Measurements from ENCODE around the gene CHPF2. TPM values are rescaled to one million over a fixed set of nuclear protein-coding genes. Genes with fewer than 3 reads are reported as not detected.

CHPF2 gene
- total RNA-seq, 2 donors from 2014 or later, result 39.4 to 41.6 TPM

- Mint-ChIP-seq H3K4me3 (no peak overlapping the region), H3K27ac (no peak overlapping the region), H3K36me3 (ENCODE audit: low read depth) (peaks cover 14% of the 10 kb centered on the region), H3K4me1 (peaks cover 8% of the 10 kb centered on the region), H3K27me3 (peaks cover 70% of the 10 kb centered on the region)
- no peak for DNase-seq
- no peak for ATAC-seq
- H3K9me3 ChIP-seq (ENCODE audit: control insufficient read depth, low read length, poor library complexity, severe bottlenecking), result no peaks in the 10 kb centered on the region
Observed at GRCh38 chr7:151256410-151257045, 24.2 kb downstream of the CHPF2 start.

- no peak for DNase-seq
- H3K27me3 Mint-ChIP-seq, result peaks cover 72% of the 10 kb centered on the region
Observed at GRCh38 chr7:151257990-151258389, 25.7 kb downstream of the CHPF2 start.

DNA sequence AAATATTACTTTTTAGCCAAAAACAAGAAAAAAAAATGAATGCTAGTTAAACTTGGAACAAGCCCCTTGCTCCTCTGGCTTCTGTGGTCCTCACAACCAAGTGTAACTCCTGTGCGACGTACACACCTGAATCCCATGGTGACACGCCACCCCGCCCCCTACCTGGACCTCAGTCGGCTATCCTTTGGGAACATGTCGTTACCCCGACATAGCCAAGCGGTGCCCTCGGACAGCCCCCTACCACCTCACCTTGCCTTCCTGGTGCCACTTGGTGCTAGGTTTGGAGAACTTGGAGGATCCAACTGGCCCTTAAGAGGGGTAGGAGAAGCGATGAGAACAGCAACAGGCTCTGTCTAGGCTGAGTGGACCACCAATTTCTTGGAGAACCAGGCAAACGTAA is 28.2 kb downstream of the CHPF2 start:
- H3K27me3 Mint-ChIP-seq, result peaks cover 57% of the 10 kb centered on the region
- ATAC-seq (no peak), DNase-seq (no peak)
- H3K27ac Mint-ChIP-seq, result no peak overlapping the region
- no peaks in the 10 kb centered on the region for H3K9me3 ChIP-seq (ENCODE audit: control insufficient read depth, low read length, poor library complexity, severe bottlenecking)
- H3K36me3 Mint-ChIP-seq (ENCODE audit: low read depth), result peaks cover 13% of the 10 kb centered on the region
- peaks cover 2% of the 10 kb centered on the region for H3K4me1 Mint-ChIP-seq
- H3K4me3 Mint-ChIP-seq, result no peak overlapping the region

More at GRCh38 chr7:151257990-151258389, 25.7 kb downstream of the CHPF2 start:
- Mint-ChIP-seq H3K27ac (no peak overlapping the region), H3K36me3 (ENCODE audit: low read depth) (peaks cover 9% of the 10 kb centered on the region), H3K4me3 (no peak overlapping the region), H3K4me1 (peaks cover 2% of the 10 kb centered on the region)
- H3K9me3 ChIP-seq (ENCODE audit: control insufficient read depth, low read length, poor library complexity, severe bottlenecking), result no peaks in the 10 kb centered on the region
- no peak for ATAC-seq

GRCh38 chr7:151260883-151261282 is 28.6 kb downstream of the CHPF2 start:
- H3K4me1 Mint-ChIP-seq, result peaks cover 2% of the 10 kb centered on the region
- no peaks in the 10 kb centered on the region for H3K9me3 ChIP-seq (ENCODE audit: control insufficient read depth, low read length, poor library complexity, severe bottlenecking)
- ATAC-seq (no peak), DNase-seq (no peak)
- H3K36me3 Mint-ChIP-seq (ENCODE audit: low read depth), result peaks cover 11% of the 10 kb centered on the region
- H3K27me3 Mint-ChIP-seq, result peaks cover 56% of the 10 kb centered on the region
- no peak overlapping the region for H3K4me3 Mint-ChIP-seq
- H3K27ac Mint-ChIP-seq, result no peak overlapping the region

DNA sequence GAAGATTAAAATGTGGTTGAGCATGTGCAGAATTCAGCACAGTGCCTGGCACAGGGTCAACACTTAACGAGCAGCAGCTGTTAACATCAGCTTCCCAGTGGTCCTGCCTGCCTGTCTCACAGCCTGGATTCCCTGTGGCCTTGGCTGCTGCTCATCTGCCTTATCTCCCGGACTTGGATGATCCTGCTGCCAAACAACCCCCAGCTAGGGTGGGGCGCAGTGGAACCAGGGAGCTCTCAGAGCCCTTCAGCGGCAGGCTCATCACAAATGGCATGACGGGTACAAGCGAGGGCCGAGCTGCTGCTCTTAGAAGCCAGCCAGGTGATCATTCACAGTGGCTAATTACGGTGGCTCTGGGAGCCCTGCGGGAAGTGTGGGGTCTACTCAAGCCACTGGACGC is 29.2 kb downstream of the CHPF2 start:
- ATAC-seq, result no peak
- Mint-ChIP-seq H3K4me1 (peaks cover 2% of the 10 kb centered on the region), H3K27ac (no peak overlapping the region), H3K36me3 (ENCODE audit: low read depth) (peaks cover 11% of the 10 kb centered on the region), H3K27me3 (peaks cover 49% of the 10 kb centered on the region), H3K4me3 (no peak overlapping the region)
- H3K9me3 ChIP-seq (ENCODE audit: control insufficient read depth, low read length, poor library complexity, severe bottlenecking), result no peaks in the 10 kb centered on the region
- DNase-seq, result no peak

- DNase-seq, result no peak
- Mint-ChIP-seq H3K36me3 (ENCODE audit: low read depth) (peaks cover 4% of the 10 kb centered on the region), H3K4me1 (peaks cover 2% of the 10 kb centered on the region), H3K27ac (no peak overlapping the region), H3K4me3 (no peak overlapping the region), H3K27me3 (peaks cover 35% of the 10 kb centered on the region)
- ATAC-seq, result no peak
- no peaks in the 10 kb centered on the region for H3K9me3 ChIP-seq (ENCODE audit: control insufficient read depth, low read length, poor library complexity, severe bottlenecking)
Observed at GRCh38 chr7:151264615-151265014, 32.3 kb downstream of the CHPF2 start.

GRCh38 chr7:151265351-151265931 is 33.2 kb downstream of the CHPF2 start:
- no peaks in the 10 kb centered on the region for H3K9me3 ChIP-seq (ENCODE audit: control insufficient read depth, low read length, poor library complexity, severe bottlenecking)
- Mint-ChIP-seq H3K27me3 (peaks cover 29% of the 10 kb centered on the region), H3K4me3 (no peak overlapping the region), H3K27ac (no peak overlapping the region), H3K4me1 (peaks cover 7% of the 10 kb centered on the region), H3K36me3 (ENCODE audit: low read depth) (peaks cover 4% of the 10 kb centered on the region)
- ATAC-seq, result no peak
- DNase-seq, result no peak

DNA sequence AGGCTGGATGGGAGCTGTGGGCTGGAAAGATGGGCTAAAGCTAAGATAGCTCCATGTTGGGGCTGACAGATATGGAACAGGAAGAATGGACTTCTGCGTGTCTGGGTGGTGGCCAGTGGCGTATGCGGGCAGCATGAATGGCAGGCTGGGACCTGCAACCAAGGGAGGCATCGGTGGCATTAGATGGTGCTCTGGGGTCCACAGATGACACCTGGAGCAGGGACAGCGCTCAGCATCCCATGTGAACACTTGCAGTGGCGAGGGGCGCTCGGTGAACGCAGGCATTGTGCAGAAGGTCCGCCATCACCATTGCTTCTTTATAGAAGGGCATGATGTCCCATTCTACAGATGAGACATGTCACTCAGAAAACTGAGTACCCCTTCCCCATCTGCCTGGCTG is 37.2 kb downstream of the CHPF2 start:
- peaks cover 4% of the 10 kb centered on the region for H3K27me3 Mint-ChIP-seq
- H3K36me3 Mint-ChIP-seq (ENCODE audit: low read depth), result peaks cover 1% of the 10 kb centered on the region
- H3K4me3 Mint-ChIP-seq, result no peak overlapping the region
- H3K9me3 ChIP-seq (ENCODE audit: control insufficient read depth, low read length, poor library complexity, severe bottlenecking), result no peaks in the 10 kb centered on the region
- ATAC-seq (no peak), DNase-seq (no peak)
- no peak overlapping the region for H3K27ac Mint-ChIP-seq
- peaks cover 17% of the 10 kb centered on the region for H3K4me1 Mint-ChIP-seq

GRCh38 chr7:151271699-151272355 is 39.5 kb downstream of the CHPF2 start:
- ATAC-seq (peak; percentile 39), DNase-seq (no peak)
- peaks cover 2% of the 10 kb centered on the region for H3K36me3 Mint-ChIP-seq (ENCODE audit: low read depth)
- H3K4me1 Mint-ChIP-seq, result peaks cover 32% of the 10 kb centered on the region
- peak overlapping the region; percentile 60 for H3K27ac Mint-ChIP-seq
- H3K27me3 Mint-ChIP-seq, result no peaks in the 10 kb centered on the region
- no peak overlapping the region for H3K4me3 Mint-ChIP-seq
- no peaks in the 10 kb centered on the region for H3K9me3 ChIP-seq (ENCODE audit: control insufficient read depth, low read length, poor library complexity, severe bottlenecking)

DNA sequence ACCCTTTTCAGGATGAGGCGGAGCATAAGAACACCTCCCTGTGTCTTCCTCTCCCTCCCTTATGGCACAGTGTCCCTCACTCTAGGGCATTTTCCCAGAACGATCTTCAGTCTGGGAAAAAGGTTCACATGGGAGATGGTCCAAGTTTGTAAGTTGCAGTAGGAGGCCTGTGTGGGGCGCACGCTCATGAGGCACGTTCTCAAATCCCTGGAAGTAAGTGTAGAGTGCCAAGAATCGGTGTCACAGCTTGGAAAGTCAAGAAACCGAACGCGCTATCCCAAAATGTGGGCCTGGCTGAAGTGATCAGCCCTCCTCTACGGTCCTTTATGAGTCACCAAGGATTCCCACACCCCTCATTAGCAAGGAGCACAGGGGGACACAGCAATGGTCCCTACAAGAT is 40.1 kb downstream of the CHPF2 start:
- H3K27ac Mint-ChIP-seq, result peak overlapping the region; percentile 60
- no peaks in the 10 kb centered on the region for H3K27me3 Mint-ChIP-seq
- peaks cover 32% of the 10 kb centered on the region for H3K4me1 Mint-ChIP-seq
- ATAC-seq (no peak), DNase-seq (no peak)
- peaks cover 2% of the 10 kb centered on the region for H3K36me3 Mint-ChIP-seq (ENCODE audit: low read depth)
- H3K4me3 Mint-ChIP-seq, result no peak overlapping the region
- H3K9me3 ChIP-seq (ENCODE audit: control insufficient read depth, low read length, poor library complexity, severe bottlenecking), result no peaks in the 10 kb centered on the region

DNA sequence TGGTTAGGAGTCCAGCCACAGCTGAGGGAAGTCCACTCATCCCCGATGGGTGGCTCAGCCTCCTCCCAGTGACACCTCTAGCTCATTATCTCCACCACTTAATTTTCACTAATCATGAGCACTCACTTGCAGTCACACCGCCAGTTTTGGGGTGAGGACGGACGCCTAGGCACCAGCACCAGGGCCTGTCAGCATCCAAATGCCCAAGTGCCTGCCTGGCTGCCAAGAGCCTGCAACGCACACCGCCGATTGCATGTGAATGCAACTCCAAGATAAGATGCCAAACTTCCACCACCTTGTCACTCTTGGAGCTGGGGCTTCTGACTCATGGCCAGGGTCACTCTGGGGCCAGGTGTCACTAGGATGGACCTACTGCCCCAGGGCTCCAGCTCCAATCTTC is 40.6 kb downstream of the CHPF2 start:
- H3K9me3 ChIP-seq (ENCODE audit: control insufficient read depth, low read length, poor library complexity, severe bottlenecking), result no peaks in the 10 kb centered on the region
- DNase-seq (no peak), ATAC-seq (no peak)
- Mint-ChIP-seq H3K27ac (no peak overlapping the region), H3K27me3 (no peaks in the 10 kb centered on the region), H3K4me1 (peaks cover 32% of the 10 kb centered on the region), H3K36me3 (ENCODE audit: low read depth) (peaks cover 2% of the 10 kb centered on the region), H3K4me3 (no peak overlapping the region)

GRCh38 chr7:151273651-151274390 is 41.5 kb downstream of the CHPF2 start:
- no peaks in the 10 kb centered on the region for H3K9me3 ChIP-seq (ENCODE audit: control insufficient read depth, low read length, poor library complexity, severe bottlenecking)
- DNase-seq (no peak), ATAC-seq (no peak)
- peaks cover 35% of the 10 kb centered on the region for H3K4me1 Mint-ChIP-seq
- H3K27me3 Mint-ChIP-seq, result no peaks in the 10 kb centered on the region
- no peak overlapping the region for H3K27ac Mint-ChIP-seq
- H3K36me3 Mint-ChIP-seq (ENCODE audit: low read depth), result peaks cover 2% of the 10 kb centered on the region
- no peak overlapping the region for H3K4me3 Mint-ChIP-seq

GRCh38 chr7:151274396-151274795 is 42.1 kb downstream of the CHPF2 start:
- H3K4me1 Mint-ChIP-seq, result peaks cover 35% of the 10 kb centered on the region
- DNase-seq, result no peak
- peak overlapping the region; percentile 83 for H3K4me3 Mint-ChIP-seq
- peak overlapping the region; percentile 19 for H3K27ac Mint-ChIP-seq
- no peaks in the 10 kb centered on the region for H3K27me3 Mint-ChIP-seq
- no peaks in the 10 kb centered on the region for H3K9me3 ChIP-seq (ENCODE audit: control insufficient read depth, low read length, poor library complexity, severe bottlenecking)
- no peak for ATAC-seq
- H3K36me3 Mint-ChIP-seq (ENCODE audit: low read depth), result peaks cover 4% of the 10 kb centered on the region

Data from T-helper 17 cell (primary cell).